Stimulated activated CD8-positive, alpha-beta memory T cell treated with anti-CD3 and anti-CD28 coated beads, Interleukin-4, amount 100 ng/mL, for 48 hours (primary cell): Measurements from ENCODE around the gene GLA.

Experiments
- DNase-seq: peaks from one replicate; pipeline ENCODE4 v3.0.0-alpha.2; 2020

GLA gene

GRCh38 chrX:101348452-101349192 is 59.1 kb downstream of the GLA start, which contains the start of gene TIMM8A:
Gene TIMM8A (minus strand): TSS chrX:101348742. CDS start chrX:101348664, 78 bp downstream.
- DNase-seq, result peak; percentile 82

GRCh38 chrX:101347859-101348451 is 59.8 kb downstream of the GLA start:
- no peak for DNase-seq
